Activated T-helper 1 cell treated with Interleukin-2 at 50 U/mL for 16 hours (primary cell): ENCODE data around the gene SLIT3.
"Not testable (repeated sequence)": the region's sequence is repeated elsewhere in the genome, so short reads cannot be mapped to it uniquely, and the experiment has no call there.

Source experiments
- DNase-seq: peaks from one replicate; pipeline ENCODE4 v3.0.0-alpha.2; 2020; ENCODE audit warnings: low read depth

SLIT3 gene

DNA sequence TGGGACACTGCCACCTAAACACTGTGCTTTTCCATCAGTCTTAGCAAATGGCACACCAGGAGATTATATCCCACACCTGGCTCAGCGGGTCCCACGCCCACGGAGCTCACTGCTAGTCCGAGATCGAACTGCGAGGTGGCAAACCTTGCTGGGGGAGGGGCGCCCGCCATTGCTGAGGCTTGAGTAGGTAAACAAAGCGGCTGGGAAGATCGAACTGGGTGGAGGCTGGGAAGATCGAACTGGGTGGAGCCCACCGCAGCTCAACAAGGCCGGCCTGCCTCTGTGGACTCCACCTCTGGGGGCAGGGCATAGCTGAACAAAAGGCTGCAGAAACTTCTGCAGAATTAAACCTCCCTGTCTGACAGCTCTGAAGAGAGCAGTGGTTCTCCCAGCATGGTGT, 670.0 kb downstream of the SLIT3 start:
- DNase-seq = not testable (repeated sequence)

- DNase-seq = no peak
Measured at GRCh38 chr5:168624850-168625364, 676.0 kb downstream of the SLIT3 start.

- DNase-seq = no peak
Measured at GRCh38 chr5:168620807-168621206, 680.1 kb downstream of the SLIT3 start.

DNA sequence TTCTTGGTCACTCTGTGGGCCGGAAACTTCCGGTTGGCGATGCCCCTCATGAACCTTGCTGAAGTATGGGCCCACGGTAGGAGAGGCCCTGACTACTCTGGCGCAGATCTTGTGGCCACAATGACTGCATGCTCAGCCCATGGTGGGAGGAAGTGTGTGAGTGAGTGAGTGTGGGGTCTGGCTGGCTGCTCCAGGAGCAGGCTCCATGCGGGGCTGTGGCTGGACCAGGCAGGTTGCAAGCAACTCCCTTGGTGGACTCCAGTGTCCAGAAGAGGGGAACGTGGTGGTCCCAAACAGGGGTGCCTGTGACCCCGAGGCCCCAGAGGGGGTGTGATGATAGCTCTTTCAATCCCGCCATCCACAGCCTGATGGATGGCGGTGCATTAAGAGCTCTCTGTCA, 686.3 kb downstream of the SLIT3 start:
- no peak for DNase-seq

- no peak for DNase-seq
Measured at GRCh38 chr5:168613996-168614395, 686.9 kb downstream of the SLIT3 start.

GRCh38 chr5:168613396-168613795, 687.5 kb downstream of the SLIT3 start:
- no peak for DNase-seq

DNA sequence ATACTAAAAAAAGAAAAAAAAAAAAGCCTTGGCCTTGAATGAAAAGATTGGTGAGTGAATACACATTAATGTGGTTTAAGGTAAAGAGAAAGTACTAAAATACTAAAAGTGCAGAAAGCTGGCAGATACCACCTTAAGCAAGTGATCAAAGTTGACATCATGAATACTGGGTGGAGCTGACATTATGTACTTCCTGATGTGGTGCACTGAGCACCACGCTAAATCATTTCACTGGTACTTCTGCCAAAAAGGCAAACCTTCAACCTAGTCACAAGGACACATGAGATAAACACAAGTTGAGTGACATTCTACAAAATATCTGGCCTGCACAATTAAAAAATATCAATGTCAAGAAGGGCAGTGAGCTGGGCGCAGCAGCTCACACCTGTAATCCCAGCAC, 687.9 kb downstream of the SLIT3 start:
- no peak for DNase-seq

GRCh38 chr5:168612123-168612522, 688.8 kb downstream of the SLIT3 start:
- DNase-seq = no peak
